HEK293 (cell line): Measurements from ENCODE around the gene CNIH3.

ENCODE experiments used
- PBX3 ChIP-seq: sonication (generic); formaldehyde crosslinking; IDR thresholded peaks from 2 replicates; pipeline ENCODE4 v1.8.1; 2022; ENCODE audit warnings: mild to moderate bottlenecking, moderate library complexity, missing genetic modification reagents
- ZNF221 ChIP-seq: fragments of 450-650 bp; formaldehyde crosslinking; IDR thresholded peaks from 2 replicates; pipeline ENCODE4 v1.5.1; 2017; ENCODE audit warnings: missing biosample characterization, missing genetic modification characterization, borderline replicate concordance
- ZNF274 ChIP-seq, 2 experiments: fragments of 200-500 bp in 1 of 2; fragments of 450-650 bp in 1 of 2; sonication (Bioruptor generic) in 1 of 2; formaldehyde crosslinking in 1 of 2; IDR thresholded peaks; 2 replicates each; pipeline versions ENCODE4 v1.5.1 to v1.6.1; 2014 to 2016; ENCODE audit warnings: borderline replicate concordance in 1 of 2, inconsistent platforms in 1 of 2, low read length in 1 of 2, missing biosample characterization in 1 of 2, missing genetic modification characterization in 1 of 2
- ZNF580 ChIP-seq: fragments of 450-650 bp; formaldehyde crosslinking; IDR thresholded peaks from 2 replicates; pipeline ENCODE4 v1.5.1; 2016; ENCODE audit warnings: missing biosample characterization, missing genetic modification characterization
- ZNF624 ChIP-seq: fragments of 450-650 bp; formaldehyde crosslinking; IDR thresholded peaks from 2 replicates; pipeline ENCODE4 v1.5.1; 2017; ENCODE audit warnings: missing biosample characterization, missing genetic modification characterization
- ZSCAN30 ChIP-seq: fragments of 450-650 bp; IDR thresholded peaks from 2 replicates; pipeline ENCODE4 v1.5.1; 2018; ENCODE audit warnings: missing biosample characterization, mild to moderate bottlenecking, missing genetic modification characterization, moderate library complexity
- TF ChIP-seq, protein P1 (sequence below): fragments of 450-650 bp; formaldehyde crosslinking; IDR thresholded peaks from 2 replicates; pipeline ENCODE4 v1.5.1; 2016; ENCODE audit warnings: missing biosample characterization, missing genetic modification characterization
- TF ChIP-seq, protein P2 (sequence below): fragments of 450-650 bp; formaldehyde crosslinking; IDR thresholded peaks from 2 replicates; pipeline ENCODE4 v1.5.1; 2016; ENCODE audit warnings: missing biosample characterization, missing genetic modification characterization

- TF ChIP-seq, protein P1, sequence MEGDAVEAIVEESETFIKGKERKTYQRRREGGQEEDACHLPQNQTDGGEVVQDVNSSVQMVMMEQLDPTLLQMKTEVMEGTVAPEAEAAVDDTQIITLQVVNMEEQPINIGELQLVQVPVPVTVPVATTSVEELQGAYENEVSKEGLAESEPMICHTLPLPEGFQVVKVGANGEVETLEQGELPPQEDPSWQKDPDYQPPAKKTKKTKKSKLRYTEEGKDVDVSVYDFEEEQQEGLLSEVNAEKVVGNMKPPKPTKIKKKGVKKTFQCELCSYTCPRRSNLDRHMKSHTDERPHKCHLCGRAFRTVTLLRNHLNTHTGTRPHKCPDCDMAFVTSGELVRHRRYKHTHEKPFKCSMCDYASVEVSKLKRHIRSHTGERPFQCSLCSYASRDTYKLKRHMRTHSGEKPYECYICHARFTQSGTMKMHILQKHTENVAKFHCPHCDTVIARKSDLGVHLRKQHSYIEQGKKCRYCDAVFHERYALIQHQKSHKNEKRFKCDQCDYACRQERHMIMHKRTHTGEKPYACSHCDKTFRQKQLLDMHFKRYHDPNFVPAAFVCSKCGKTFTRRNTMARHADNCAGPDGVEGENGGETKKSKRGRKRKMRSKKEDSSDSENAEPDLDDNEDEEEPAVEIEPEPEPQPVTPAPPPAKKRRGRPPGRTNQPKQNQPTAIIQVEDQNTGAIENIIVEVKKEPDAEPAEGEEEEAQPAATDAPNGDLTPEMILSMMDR (tag by site-specific recombination) = no peak
- TF ChIP-seq PBX3 (CRISPR knock-in tag) = no peak
- TF ChIP-seq, protein P2, sequence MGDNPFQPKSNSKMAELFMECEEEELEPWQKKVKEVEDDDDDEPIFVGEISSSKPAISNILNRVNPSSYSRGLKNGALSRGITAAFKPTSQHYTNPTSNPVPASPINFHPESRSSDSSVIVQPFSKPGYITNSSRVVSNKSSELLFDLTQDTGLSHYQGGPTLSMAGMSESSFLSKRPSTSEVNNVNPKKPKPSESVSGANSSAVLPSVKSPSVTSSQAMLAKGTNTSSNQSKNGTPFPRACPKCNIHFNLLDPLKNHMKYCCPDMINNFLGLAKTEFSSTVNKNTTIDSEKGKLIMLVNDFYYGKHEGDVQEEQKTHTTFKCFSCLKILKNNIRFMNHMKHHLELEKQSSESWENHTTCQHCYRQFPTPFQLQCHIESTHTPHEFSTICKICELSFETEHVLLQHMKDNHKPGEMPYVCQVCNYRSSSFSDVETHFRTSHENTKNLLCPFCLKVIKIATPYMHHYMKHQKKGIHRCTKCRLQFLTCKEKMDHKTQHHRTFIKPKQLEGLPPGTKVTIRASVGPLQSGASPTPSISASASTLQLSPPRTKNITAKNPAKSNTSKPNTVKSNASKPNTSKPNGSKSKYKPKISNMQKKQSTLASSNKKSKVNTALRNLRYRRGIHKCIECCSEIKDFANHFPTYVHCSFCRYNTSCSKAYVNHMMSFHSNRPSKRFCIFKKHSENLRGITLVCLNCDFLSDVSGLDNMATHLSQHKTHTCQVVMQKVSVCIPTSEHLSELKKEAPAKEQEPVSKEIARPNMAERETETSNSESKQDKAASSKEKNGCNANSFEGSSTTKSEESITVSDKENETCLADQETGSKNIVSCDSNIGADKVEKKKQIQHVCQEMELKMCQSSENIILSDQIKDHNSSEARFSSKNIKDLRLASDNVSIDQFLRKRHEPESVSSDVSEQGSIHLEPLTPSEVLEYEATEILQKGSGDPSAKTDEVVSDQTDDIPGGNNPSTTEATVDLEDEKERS = no peak
- no peak for TF ChIP-seq ZNF221 (tag by site-specific recombination)
- TF ChIP-seq ZNF274 (IDR thresholded peaks at IDR 0.05; ENCODE audit: low read length) = no peak
- no peak for TF ChIP-seq ZNF274 (tag by site-specific recombination; IDR thresholded peaks at IDR 0.05; ENCODE audit: borderline replicate concordance)
- TF ChIP-seq ZNF580 = no peak
- no peak for TF ChIP-seq ZSCAN30 (tag by site-specific recombination)
- no peak for TF ChIP-seq ZNF624 (tag by site-specific recombination)
Measured at GRCh38 chr1:224781800-224782199, 165.7 kb downstream of the CNIH3 start.
